Fibroblast of lung (primary cell): ENCODE data around the gene TWSG1. TPM values are rescaled to one million over a fixed set of nuclear protein-coding genes. Genes with fewer than 3 reads are reported as not detected.
"Not testable (repeated sequence)": the region's sequence is repeated elsewhere in the genome, so short reads cannot be mapped to it uniquely, and the experiment has no call there.

Source experiments
- DNase-seq, 2 donors: peaks; one replicate each; pipeline versions ENCODE4 v3.0.0 to v3.0.0-alpha.2; 2010; ENCODE audit warnings: low read depth in 2 of 2
- H2AFZ ChIP-seq: 2 replicates; pipeline ENCODE4 v1.5.1; 2012; ENCODE audit warnings: low read length, control low read depth, inconsistent platforms
- H3K27ac ChIP-seq: 2 replicates; pipeline ENCODE4 v1.5.1; 2011; ENCODE audit warnings: low read length, control low read depth; ENCODE audit not compliant: insufficient read depth
- H3K27me3 ChIP-seq: 2 replicates; pipeline ENCODE4 v1.5.1; 2011; ENCODE audit warnings: mild to moderate bottlenecking, low read length; ENCODE audit not compliant: control insufficient read depth, insufficient read depth
- H3K36me3 ChIP-seq: 2 replicates; pipeline ENCODE4 v1.5.1; 2011; ENCODE audit warnings: low read length; ENCODE audit not compliant: control insufficient read depth, insufficient read depth
- H3K4me1 ChIP-seq: 2 replicates; pipeline ENCODE4 v1.5.1; 2011; ENCODE audit warnings: low read length; ENCODE audit not compliant: control insufficient read depth, insufficient read depth; ENCODE audit errors: extremely low read depth
- H3K4me2 ChIP-seq: 2 replicates; pipeline ENCODE4 v1.5.1; 2011; ENCODE audit warnings: low read length, control low read depth; ENCODE audit not compliant: insufficient read depth; ENCODE audit errors: extremely low read depth
- H3K4me3 ChIP-seq, 4 experiments: fragments of 200-600 bp in 1 of 4; sonication (generic) in 1 of 4; replicated peaks in 1 of 4; 2 replicates each; pipeline ENCODE4 v1.5.1; 2011 to 2016; ENCODE audit warnings: low read length in 4 of 4, low read depth in 3 of 4, mild to moderate bottlenecking in 3 of 4, control low read depth in 2 of 4, inconsistent platforms in 1 of 4, mixed read lengths in 1 of 4; ENCODE audit not compliant: insufficient read depth in 1 of 4; ENCODE audit errors: control extremely low read depth in 1 of 4
- H3K79me2 ChIP-seq: 2 replicates; pipeline ENCODE4 v1.5.1; 2012; ENCODE audit warnings: mild to moderate bottlenecking, low read length, inconsistent platforms; ENCODE audit not compliant: control insufficient read depth, insufficient read depth
- H3K9ac ChIP-seq: 2 replicates; pipeline ENCODE4 v1.5.1; 2011; ENCODE audit warnings: mild to moderate bottlenecking, low read length, control low read depth; ENCODE audit not compliant: insufficient read depth
- H3K9me3 ChIP-seq: 2 replicates; pipeline ENCODE4 v1.5.1; 2012; ENCODE audit warnings: low read depth, low read length; ENCODE audit not compliant: control insufficient read depth, insufficient read depth
- H4K20me1 ChIP-seq: 2 replicates; pipeline ENCODE4 v1.5.1; 2011; ENCODE audit warnings: low read length; ENCODE audit not compliant: control insufficient read depth, insufficient read depth; ENCODE audit errors: extremely low read depth
- CTCF ChIP-seq, 2 donors: IDR thresholded peaks in 1 of 2; conservative IDR thresholded peaks in 1 of 2; 1 replicate in 1 of 2; 2 replicates in 1 of 2; pipeline ENCODE4 v1.5.1; 2011 to 2012; ENCODE audit warnings: low read length in 2 of 2, control low read depth in 1 of 2, inconsistent platforms in 1 of 2, low read depth in 1 of 2, mild to moderate bottlenecking in 1 of 2
- EZH2 ChIP-seq: IDR thresholded peaks from 2 replicates; pipeline ENCODE4 v1.5.1; 2012; ENCODE audit warnings: low read length, control low read depth, mild to moderate bottlenecking; ENCODE audit errors: missing control alignments
- polyA plus RNA-seq, 2 donors: library from polyadenylated mRNA; depleted of rRNA in 1 of 2; stranded (reverse) in 1 of 2; unstranded in 1 of 2; fragments of >200 nt; gene quantifications; 2 replicates each; pipeline ENCODE4 v1.2.1, GENCODE V29; 2011 to 2012; ENCODE audit warnings: missing spikeins in 1 of 2
- total RNA-seq: library from RNA; depleted of rRNA; stranded (reverse); fragments of >200 nt; gene quantifications from 2 replicates; pipeline ENCODE4 v1.2.1, GENCODE V29; 2014

Gene TWSG1
- total and polyA plus RNA-seq, 2 donors (not counting 1 experiment from before 2014, with no cell fraction given) = 188 to 216 TPM

GRCh38 chr18:9401176-9401575 is 66.6 kb downstream of the TWSG1 start:
- TF ChIP-seq EZH2 (no peak), CTCF (conservative IDR thresholded peaks at IDR 0.05 in 1 of 2, IDR thresholded peaks at IDR 0.05 in 1 of 2; ENCODE audit: low read depth in 1 of 2, low read length in 2 of 2) (no peak)
- Histone ChIP-seq H3K27me3 (no peaks in the 10 kb centered on the region), H3K27ac (no peak overlapping the region), H3K79me2 (no peaks in the 10 kb centered on the region), H3K4me1 (no peaks in the 10 kb centered on the region), H3K9ac (no peak overlapping the region), H2AFZ (no peak overlapping the region), H3K36me3 (no peaks in the 10 kb centered on the region), H4K20me1 (no peaks in the 10 kb centered on the region), H3K4me2 (no peak overlapping the region), H3K9me3 (no peaks in the 10 kb centered on the region), H3K4me3 (no peak overlapping the region)
- no peak for DNase-seq

- not testable (repeated sequence) for H3K9me3 ChIP-seq, H3K4me2 ChIP-seq, H3K4me1 ChIP-seq, H2AFZ ChIP-seq, H3K27ac ChIP-seq, H3K27me3 ChIP-seq, DNase-seq, H3K4me3 ChIP-seq, H3K79me2 ChIP-seq, H3K36me3 ChIP-seq, H3K9ac ChIP-seq, H4K20me1 ChIP-seq
Observed at GRCh38 chr18:9402358-9403007, 67.9 kb downstream of the TWSG1 start.

- no peaks in the 10 kb centered on the region for H4K20me1 ChIP-seq
- H3K27me3 ChIP-seq = no peaks in the 10 kb centered on the region
- no peak overlapping the region for H3K4me2 ChIP-seq
- H3K79me2 ChIP-seq = no peaks in the 10 kb centered on the region
- no peak for TF ChIP-seq EZH2
- no peak for TF ChIP-seq CTCF (conservative IDR thresholded peaks at IDR 0.05 in 1 of 2, IDR thresholded peaks at IDR 0.05 in 1 of 2; ENCODE audit: low read depth in 1 of 2, low read length in 2 of 2)
- no peak for DNase-seq
- H3K9ac ChIP-seq = no peak overlapping the region
- no peaks in the 10 kb centered on the region for H3K4me1 ChIP-seq
- H3K27ac ChIP-seq = no peak overlapping the region
- no peak overlapping the region for H3K4me3 ChIP-seq
- no peaks in the 10 kb centered on the region for H3K36me3 ChIP-seq
- no peaks in the 10 kb centered on the region for H3K9me3 ChIP-seq
- no peak overlapping the region for H2AFZ ChIP-seq
Observed at GRCh38 chr18:9403795-9404564, 69.4 kb downstream of the TWSG1 start.
